Endothelial cell of hepatic sinusoid (primary cell): ENCODE results near the gene COLEC11.
"Not testable (repeated sequence)": the region's sequence is repeated elsewhere in the genome, so short reads cannot be mapped to it uniquely, and the experiment has no call there.

Experiments used
- in situ Hi-C: cut with HindIII; loops from 2 replicates; pipeline ENCODE4 v1.10.0; 2017; ENCODE audit warnings: low sequenced_read_pairs

COLEC11 gene

GRCh38 chr2:3649581-3649980 is 54.7 kb downstream of the COLEC11 start:
- in situ Hi-C loops, result no loop called here

DNA sequence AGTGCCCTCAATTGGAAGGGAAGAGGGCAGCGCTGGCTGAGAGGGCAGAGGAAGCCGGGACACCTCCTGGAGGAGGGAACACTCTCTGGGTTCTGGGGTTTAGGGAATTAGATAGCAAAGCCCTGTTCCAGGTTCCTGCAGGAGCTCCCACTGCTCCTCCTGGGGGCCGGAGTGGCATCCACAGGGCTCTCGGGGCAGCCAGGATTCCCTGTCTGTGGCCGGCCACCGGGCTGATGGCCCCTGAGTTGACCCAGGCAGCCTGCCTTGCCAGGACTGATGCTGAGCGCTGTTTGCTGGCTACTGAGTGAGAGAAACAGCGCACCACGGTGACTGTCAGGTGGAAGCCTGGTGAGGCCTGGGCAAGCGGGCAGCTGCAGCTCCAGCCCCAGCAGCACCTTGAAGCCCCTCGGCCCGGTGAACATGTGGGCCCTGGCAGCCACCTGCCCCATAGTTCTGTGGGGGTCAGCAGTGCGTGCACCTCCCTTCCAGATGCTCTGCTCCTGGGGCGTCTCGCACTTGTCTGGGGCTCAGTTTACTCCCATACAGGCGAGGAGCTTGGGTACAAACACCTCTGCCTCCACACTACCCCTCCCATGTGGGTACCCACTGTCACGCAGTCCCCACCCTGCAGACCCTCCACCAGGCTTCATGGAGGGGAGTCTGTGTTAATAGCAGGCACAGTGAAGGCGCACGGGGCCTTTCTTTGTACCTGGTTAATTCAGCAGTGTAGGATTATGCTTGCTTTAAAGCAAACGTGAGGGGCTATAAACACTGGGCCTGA is 55.4 kb downstream of the COLEC11 start:
- in situ Hi-C loops, result loop anchor here (5.0 kb wide), 1 partner anchor 42 kb away; no protein-coding TSS in a partner anchor

GRCh38 chr2:3651691-3652648 is 57.1 kb downstream of the COLEC11 start:
- in situ Hi-C loops, result loop anchor here (5.0 kb wide), 1 partner anchor 40 kb away; no protein-coding TSS in a partner anchor

DNA sequence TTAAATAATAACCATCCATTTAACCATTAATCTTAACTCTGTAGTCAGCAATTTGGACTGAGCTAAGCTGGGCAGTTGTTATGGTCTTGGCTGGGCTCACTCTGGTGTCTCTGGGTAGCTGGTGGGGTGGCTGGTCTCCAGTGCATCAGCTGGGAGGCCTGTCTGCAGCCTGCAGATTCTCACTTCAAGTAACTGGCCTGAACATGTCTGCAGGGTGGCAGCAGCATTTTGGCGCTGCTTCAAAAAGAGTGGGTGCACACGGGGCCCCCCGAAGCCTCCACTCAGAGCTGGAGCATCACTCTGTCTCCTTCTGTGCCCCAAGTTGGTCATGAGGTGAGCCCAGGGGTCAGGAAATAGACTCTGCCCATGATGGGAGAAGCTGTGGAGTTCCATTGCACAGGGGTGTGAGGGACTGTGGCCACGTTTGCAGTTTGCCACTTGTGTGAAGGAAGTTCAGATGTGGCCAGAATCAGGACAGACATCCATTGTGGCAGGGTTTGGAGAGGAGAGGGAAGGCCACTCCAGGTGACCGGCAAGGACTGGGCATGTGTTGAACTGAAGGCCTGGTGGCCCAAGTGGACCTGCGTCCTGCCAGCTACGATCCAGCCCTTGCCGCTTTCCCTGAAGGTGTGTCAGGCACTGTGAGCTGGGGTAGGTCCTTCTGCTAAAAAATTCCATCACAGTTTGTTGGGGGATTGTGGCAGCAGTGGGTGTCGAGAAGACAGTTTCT is 58.1 kb downstream of the COLEC11 start:
- in situ Hi-C loops, result loop anchor here (5.0 kb wide), 1 partner anchor 39 kb away; no protein-coding TSS in a partner anchor

- in situ Hi-C loops, result loop anchor here (5.0 kb wide), 1 partner anchor 38 kb away; no protein-coding TSS in a partner anchor
Observed at GRCh38 chr2:3654011-3654410, 59.1 kb downstream of the COLEC11 start.

GRCh38 chr2:3654531-3655225 is 59.8 kb downstream of the COLEC11 start:
- in situ Hi-C loops, result loop anchor here (5.0 kb wide), 1 partner anchor 38 kb away; no protein-coding TSS in a partner anchor

DNA sequence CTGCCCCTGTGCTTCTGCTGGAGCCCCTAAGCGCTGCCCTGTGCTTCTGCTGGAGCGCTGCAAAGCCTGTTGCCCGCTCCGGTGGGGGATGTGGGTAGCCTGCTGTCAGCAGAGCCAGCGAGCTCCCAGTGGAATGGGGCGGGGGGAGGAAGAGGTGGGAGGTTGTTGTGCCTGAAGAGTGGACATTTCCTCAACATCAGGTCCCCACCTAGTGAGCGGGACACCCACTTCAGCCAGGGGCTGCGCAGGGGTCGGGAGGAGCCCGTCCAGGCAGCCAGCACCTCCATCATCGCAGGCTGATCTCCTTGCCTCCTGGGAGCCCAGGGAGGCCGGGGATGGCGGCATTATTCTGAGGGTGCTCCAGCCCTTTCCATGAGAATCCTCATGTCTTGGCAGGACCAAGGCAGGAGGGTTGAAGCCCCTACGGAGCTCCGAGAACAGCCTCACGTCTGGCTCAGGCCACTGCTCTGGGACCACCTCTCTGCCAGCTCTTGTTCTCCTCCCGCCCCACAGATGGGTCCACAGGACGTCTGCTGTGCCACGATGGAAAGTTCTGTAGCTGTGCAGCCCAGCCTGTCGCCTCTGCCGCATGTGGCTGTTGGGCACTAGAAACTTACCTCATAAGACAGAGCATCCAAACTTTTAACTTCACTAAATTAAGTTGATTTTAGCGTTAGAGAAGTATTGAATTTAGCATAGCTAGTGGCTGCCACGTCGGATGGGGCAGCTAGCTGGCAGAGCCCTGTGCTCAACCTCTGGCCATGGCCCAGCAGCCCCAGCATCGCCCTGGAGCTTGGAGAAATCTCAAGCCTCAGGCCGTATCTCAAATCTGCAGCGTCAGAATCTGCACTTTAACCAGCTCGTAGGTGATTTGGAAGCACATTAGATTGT is 61.2 kb downstream of the COLEC11 start:
- in situ Hi-C loops, result no loop called here

- in situ Hi-C loops, result no loop called here
Observed at GRCh38 chr2:3656762-3657721, 62.1 kb downstream of the COLEC11 start.

DNA sequence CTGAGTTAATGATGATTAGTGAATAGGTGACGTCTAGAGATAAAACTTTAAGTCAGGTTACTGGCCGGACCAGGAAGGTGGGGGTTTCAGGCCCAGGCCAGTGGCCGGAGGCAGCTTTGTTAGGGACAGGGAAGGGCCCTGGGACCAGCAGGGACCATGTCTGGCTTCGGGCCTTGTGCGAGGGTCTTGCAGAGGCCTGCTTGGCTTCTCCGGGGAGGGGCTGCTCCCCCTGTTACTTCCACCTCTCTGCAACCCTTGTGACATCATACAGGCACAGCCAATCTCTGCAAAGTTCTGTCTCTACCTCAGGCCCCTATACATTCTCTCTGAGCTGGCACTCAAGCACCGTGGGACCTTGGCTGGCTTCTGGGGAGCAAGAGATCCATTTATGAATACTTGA is 63.0 kb downstream of the COLEC11 start, which contains the start of gene ALLC:
Gene ALLC, plus strand, starts transcription at position 320 of the 400 bp plus-strand sequence. CDS start 12,958 bp downstream, outside the sequence.
- in situ Hi-C loops, result no loop called here

DNA sequence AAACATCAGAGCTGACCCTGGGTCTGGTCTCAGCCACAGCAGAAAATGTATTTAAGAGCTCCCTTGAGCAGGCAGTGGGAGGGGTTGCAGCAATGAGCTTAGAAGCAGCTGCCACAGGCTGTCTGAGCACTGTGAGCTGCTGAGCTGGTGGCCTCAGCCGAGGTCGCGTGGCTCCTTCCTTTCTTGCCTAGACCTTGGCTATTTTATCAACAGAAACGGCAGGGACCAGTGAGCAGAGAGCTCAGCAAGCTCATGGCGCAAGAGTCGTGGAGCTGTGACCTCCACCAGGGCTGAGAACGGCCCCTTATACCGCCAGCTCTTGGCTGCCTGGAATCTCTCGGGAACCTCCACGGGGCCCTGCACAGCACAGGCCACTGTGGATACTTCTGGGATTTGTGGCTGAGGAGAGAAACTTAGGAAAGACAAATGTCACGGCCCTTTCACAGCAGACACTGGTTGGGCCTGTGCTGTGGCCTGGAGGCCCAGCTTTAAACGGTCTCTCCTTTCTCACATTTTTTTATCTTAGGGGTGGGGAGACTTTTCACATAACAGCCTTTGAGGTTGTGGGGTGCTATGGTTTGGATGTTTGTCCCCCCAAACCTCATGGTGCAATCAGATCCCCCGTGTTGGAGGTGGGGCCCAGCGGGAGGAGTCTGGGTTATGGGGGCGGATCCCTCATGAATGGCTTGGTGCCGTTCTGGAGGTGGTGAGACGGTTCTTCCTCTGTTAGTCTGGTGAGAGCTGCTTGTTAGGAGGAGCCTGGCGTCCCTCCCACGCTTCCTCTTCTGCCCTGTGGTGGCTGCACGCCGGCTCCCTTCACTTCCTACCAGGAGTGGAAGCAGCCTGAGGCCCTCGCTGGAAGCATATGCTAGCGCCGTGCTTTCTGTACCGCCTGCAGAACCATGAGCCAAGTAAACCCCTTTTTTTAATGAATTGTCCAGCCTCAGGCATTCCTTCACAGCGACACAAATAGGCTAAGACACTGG is 64.8 kb downstream of the COLEC11 start:
- in situ Hi-C loops, result no loop called here

GRCh38 chr2:3660640-3661039 is 65.7 kb downstream of the COLEC11 start:
- in situ Hi-C loops, result not testable (repeated sequence)

DNA sequence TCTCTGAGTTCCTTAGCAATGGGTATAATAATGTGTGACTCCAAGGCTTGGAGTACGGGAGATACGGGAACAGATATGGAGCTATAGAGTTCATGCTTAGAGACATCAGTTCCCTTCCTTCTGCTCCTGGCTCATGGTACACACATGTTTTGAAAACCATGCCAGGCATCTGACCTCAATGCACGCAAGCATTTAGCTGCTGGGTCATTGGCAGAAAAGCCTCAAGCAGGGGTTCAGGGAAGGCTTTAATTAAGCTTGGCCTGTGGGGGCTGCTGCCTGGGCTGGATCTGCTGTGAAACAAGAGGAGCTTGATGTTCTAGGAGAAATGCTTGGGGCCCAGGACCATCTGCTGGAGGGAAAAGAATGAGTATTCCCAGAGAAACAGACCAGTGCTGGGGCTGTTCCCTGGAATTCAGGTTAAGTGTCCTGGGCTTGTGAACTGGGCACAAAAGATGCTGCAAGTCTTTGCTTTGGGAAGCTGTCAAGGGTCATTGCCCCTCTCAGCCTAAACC is 66.3 kb downstream of the COLEC11 start:
- in situ Hi-C loops, result no loop called here

GRCh38 chr2:3662239-3662638 is 67.3 kb downstream of the COLEC11 start:
- in situ Hi-C loops, result no loop called here

DNA sequence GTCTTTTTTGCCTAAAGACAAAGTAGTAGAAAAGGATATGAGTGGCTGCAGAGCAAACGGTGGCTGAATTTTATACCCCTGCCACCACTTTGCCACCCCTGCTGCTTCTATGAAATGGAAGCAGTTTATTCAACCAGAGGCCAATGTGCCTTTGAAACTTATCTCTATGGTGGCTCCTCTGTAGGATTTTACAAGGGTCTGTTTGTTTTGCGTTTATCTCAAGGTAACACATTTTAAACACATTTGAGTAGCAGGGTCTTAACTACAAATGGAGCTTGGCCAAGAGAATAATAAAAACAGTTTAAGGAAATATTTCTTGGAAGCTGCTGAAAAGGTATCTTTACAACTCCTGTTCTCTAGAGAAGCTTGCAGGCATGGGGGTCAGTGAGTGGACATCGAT is 69.2 kb downstream of the COLEC11 start:
- in situ Hi-C loops, result no loop called here

GRCh38 chr2:3664925-3665324 is 70.0 kb downstream of the COLEC11 start:
- in situ Hi-C loops, result no loop called here

- in situ Hi-C loops, result no loop called here
Observed at GRCh38 chr2:3665886-3666612, 71.1 kb downstream of the COLEC11 start.
